ENCODE data around the gene CD2.

DNA sequence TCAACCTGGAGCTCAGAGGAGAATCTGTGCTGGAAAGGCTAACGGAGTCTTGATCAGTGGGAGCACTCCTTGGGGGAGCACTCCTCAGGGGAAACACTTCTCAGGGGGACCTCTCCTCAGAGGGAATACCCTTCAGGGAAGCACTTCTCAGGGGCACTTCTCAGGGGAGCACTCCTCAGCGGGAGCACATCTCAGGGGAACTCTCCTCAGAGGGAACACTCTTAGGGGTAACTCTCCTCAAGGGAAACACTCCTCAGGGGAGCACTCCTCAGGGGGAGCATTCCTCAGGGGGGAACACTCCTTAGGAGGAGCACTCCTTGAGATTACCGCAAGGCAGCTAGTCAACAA lies 41.2 kb downstream of the CD2 start:
- TF ChIP-seq, protein P1, sequence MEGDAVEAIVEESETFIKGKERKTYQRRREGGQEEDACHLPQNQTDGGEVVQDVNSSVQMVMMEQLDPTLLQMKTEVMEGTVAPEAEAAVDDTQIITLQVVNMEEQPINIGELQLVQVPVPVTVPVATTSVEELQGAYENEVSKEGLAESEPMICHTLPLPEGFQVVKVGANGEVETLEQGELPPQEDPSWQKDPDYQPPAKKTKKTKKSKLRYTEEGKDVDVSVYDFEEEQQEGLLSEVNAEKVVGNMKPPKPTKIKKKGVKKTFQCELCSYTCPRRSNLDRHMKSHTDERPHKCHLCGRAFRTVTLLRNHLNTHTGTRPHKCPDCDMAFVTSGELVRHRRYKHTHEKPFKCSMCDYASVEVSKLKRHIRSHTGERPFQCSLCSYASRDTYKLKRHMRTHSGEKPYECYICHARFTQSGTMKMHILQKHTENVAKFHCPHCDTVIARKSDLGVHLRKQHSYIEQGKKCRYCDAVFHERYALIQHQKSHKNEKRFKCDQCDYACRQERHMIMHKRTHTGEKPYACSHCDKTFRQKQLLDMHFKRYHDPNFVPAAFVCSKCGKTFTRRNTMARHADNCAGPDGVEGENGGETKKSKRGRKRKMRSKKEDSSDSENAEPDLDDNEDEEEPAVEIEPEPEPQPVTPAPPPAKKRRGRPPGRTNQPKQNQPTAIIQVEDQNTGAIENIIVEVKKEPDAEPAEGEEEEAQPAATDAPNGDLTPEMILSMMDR (IDR thresholded peaks at IDR 0.05; ENCODE audit: extremely low read depth in 1 of 2, insufficient read depth in 1 of 2, low read depth in 1 of 2, low read length in 2 of 2), result no peak
- TF ChIP-seq JUN (IDR thresholded peaks at IDR 0.05; ENCODE audit: borderline replicate concordance, insufficient read depth, insufficient read length, low read depth) (no peak), EZH2 (IDR thresholded peaks at IDR 0.05; ENCODE audit: borderline replicate concordance, low read depth, low read length, severe bottlenecking) (no peak), FOS (IDR thresholded peaks at IDR 0.05; ENCODE audit: borderline replicate concordance, insufficient read depth, low read length) (no peak), POLR2A (IDR thresholded peaks at IDR 0.05; ENCODE audit: low read depth, low read length) (no peak)
